MCF 10A (cell line): ENCODE results near the gene FSTL3. TPM values are rescaled to one million over a fixed set of nuclear protein-coding genes. Genes with fewer than 3 reads are reported as not detected.

Source experiments
- BruUV-seq: library from RNA; stranded (reverse); fragments of 400-500 nt; replicated peaks from 2 replicates; lab custom pipeline; 2021; lab: Mats Ljungman, UMichigan
- CTCF ChIA-PET: fragments of 300-600 bp; sonication (Branson Sonifier 250); formaldehyde crosslinking; extraction: SDS; loops from one replicate; lab custom pipeline; 2021; ENCODE audit warnings: antibody characterized with exemption, inconsistent platforms; lab: Yijun Ruan, JAX
- POLR2A ChIA-PET: fragments of 300-600, 350-650 bp; sonication (Branson Sonifier 250); formaldehyde crosslinking; extraction: SDS; loops from one replicate; lab custom pipeline; 2020; ENCODE audit warnings: antibody characterized with exemption, inconsistent platforms; lab: Yijun Ruan, JAX
- DNase-seq: peaks from one replicate; pipeline ENCODE4 v3.0.0-alpha.2; 2018; ENCODE audit not compliant: unreplicated experiment
- H3K27ac Mint-ChIP-seq: one replicate; pipeline ENCODE4 v1.8.0; 2022; ENCODE audit warnings: mild to moderate bottlenecking, low read depth, mixed read lengths; ENCODE audit not compliant: unreplicated experiment
- H3K27me3 Mint-ChIP-seq: one replicate; pipeline ENCODE4 v1.8.0; 2022; ENCODE audit warnings: mixed read lengths; ENCODE audit not compliant: insufficient read depth, unreplicated experiment
- H3K36me3 Mint-ChIP-seq: one replicate; pipeline ENCODE4 v1.8.0; 2022; ENCODE audit warnings: mild to moderate bottlenecking, moderate library complexity, mixed read lengths; ENCODE audit not compliant: insufficient read depth, unreplicated experiment
- H3K4me1 Mint-ChIP-seq: one replicate; pipeline ENCODE4 v1.8.0; 2022; ENCODE audit warnings: mixed read lengths; ENCODE audit not compliant: insufficient read depth, unreplicated experiment
- H3K4me3 Mint-ChIP-seq: one replicate; pipeline ENCODE4 v1.8.0; 2022; ENCODE audit warnings: mild to moderate bottlenecking, moderate library complexity, mixed read lengths; ENCODE audit not compliant: unreplicated experiment
- H3K9me3 Mint-ChIP-seq: one replicate; pipeline ENCODE4 v1.8.0; 2022; ENCODE audit warnings: mixed read lengths; ENCODE audit not compliant: unreplicated experiment
- CTCF ChIP-seq: fragments of 200-600 bp; IDR thresholded peaks from one replicate; pipeline ENCODE4 v1.8.0; 2022; ENCODE audit warnings: antibody characterized with exemption, mild to moderate bottlenecking; ENCODE audit not compliant: unreplicated experiment
- intact Hi-C: fragments of 100-400 bp; cut with micrococcal nuclease; formaldehyde crosslinking; loops from 2 replicates; pipeline ENCODE4 v1.14.1; 2022
- total RNA-seq: library from RNA; stranded (reverse); gene quantifications from 2 replicates; pipeline ENCODE4 v1.2.3, GENCODE V29; 2022

Gene FSTL3
- total RNA-seq, 1 experiment from 2014 or later: 183 TPM

GRCh38 chr19:708154-709143, 32.3 kb downstream of the FSTL3 start, which contains the start of gene PALM:
PALM (plus strand) TSS chr19:708935; CDS start chr19:709147, 212 bp downstream.
- Mint-ChIP-seq H3K36me3 (no peaks in the 10 kb centered on the region), H3K27ac (no peak within 1 kb of the TSS), H3K4me1 (no peaks in the 10 kb centered on the region), H3K4me3 (no peak within 1 kb of the TSS), H3K9me3 (no peaks in the 10 kb centered on the region), H3K27me3 (no peaks in the 10 kb centered on the region)
- TF ChIP-seq CTCF: no peak
- POLR2A ChIA-PET: interaction anchor here (0.8 to 1.7 kb wide), 5 partner anchors 24 to 126 kb away, joined by 3 to 10 read pairs (median 4); no protein-coding TSS in a partner anchor
- CTCF ChIA-PET: interaction anchor here (0.8 to 1.3 kb wide), 4 partner anchors 9 to 275 kb away, joined by 3 to 5 read pairs (median 4); partner anchors contain the start of gene WDR18
- intact Hi-C loops: no loop called here
- no peak for DNase-seq
- BruUV-seq: no TSS peak

- Mint-ChIP-seq H3K9me3 (no peaks in the 10 kb centered on the region), H3K36me3 (no peaks in the 10 kb centered on the region), H3K4me3 (no peak overlapping the region), H3K27me3 (no peaks in the 10 kb centered on the region), H3K27ac (no peak overlapping the region), H3K4me1 (no peaks in the 10 kb centered on the region)
- no peak for DNase-seq
- no peak for TF ChIP-seq CTCF
- POLR2A ChIA-PET: interaction anchor here (1.2 kb wide), 1 partner anchor 46 kb away, joined by 3 read pairs; the partner anchor contains the start of gene RNF126
- CTCF ChIA-PET: no interaction called here
- intact Hi-C loops: no loop called here
- no TSS peak for BruUV-seq
Observed at GRCh38 chr19:709196-709964, 33.2 kb downstream of the FSTL3 start.

- Mint-ChIP-seq H3K9me3 (peaks cover under 1% of the 10 kb centered on the region), H3K27ac (no peak overlapping the region), H3K4me1 (no peaks in the 10 kb centered on the region), H3K36me3 (no peaks in the 10 kb centered on the region), H3K4me3 (no peak overlapping the region), H3K27me3 (no peaks in the 10 kb centered on the region)
- ChIA-PET CTCF (no interaction called here), POLR2A (interaction anchor here (1.2 kb wide), 1 partner anchor 47 kb away, joined by 3 read pairs; the partner anchor contains the start of gene RNF126)
- no peak for DNase-seq
- intact Hi-C loops: no loop called here
- no peak for TF ChIP-seq CTCF
- no TSS peak for BruUV-seq
Observed at GRCh38 chr19:709965-710571, 33.9 kb downstream of the FSTL3 start.
